NCI-H1930 (cell line): ENCODE results near the gene NXNL1.
"Not testable (repeated sequence)": the region's sequence is repeated elsewhere in the genome, so short reads cannot be mapped to it uniquely, and the experiment has no call there.

Source experiments
- DNase-seq, 2 experiments: peaks; one replicate each; lab custom pipeline; 2025; lab: John Stamatoyannopoulos, UW

The NXNL1 gene

DNA sequence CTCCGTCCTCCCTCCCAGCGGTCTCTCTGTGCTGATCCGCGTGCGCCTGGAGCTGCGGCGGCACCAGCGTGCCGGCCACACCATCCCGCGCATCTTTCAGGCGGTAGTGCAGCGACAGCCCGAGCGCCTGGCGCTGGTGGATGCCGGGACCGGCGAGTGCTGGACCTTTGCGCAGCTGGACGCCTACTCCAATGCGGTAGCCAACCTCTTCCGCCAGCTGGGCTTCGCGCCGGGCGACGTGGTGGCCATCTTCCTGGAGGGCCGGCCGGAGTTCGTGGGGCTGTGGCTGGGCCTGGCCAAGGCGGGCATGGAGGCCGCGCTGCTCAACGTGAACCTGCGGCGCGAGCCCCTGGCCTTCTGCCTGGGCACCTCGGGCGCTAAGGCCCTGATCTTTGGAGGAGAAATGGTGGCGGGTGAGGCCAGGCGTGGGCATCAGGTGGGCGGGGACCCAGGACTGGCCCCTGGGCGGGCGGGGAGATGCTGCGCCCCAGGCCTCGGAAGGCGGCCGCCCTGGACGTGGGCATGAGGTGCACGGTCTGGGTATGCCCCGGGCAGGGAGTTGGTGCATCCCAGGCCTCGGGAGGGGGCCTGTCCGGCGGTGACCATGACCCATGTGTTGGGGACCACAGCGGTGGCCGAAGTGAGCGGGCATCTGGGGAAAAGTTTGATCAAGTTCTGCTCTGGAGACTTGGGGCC is 26.0 kb upstream of the NXNL1 start:
- no peak for DNase-seq

DNA sequence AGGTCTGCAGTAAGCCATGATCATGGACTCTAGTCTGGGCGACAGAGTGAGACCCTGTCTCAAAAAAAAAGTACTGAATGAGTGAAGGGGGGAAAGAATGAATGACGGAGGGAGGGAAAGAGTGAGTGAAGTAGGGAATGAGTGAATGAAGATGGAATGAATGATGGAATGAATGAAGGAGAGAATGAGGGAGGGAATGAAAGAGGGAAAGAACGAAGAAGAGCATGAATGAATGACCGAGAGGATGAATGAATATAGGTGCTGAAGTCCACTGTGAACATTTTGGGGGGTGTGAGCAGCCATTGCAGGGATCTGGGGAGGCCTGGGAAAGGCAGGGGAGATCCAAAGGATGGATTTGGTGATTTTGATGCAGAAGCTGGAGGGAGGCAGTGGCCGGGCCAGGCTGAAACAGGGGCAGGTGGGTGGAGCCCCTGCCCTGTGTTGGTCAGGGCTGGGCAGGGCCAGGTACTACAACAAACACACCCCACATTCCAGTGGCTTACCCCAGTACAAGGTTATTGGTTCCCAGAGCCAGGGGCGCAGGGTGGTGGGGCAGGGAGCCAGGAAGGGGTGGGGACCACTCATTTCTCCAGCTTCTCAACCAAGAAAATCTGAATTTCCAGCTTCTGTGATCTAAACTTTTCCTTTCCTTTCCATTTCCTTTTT is 23.9 kb upstream of the NXNL1 start:
- no peak for DNase-seq

DNA sequence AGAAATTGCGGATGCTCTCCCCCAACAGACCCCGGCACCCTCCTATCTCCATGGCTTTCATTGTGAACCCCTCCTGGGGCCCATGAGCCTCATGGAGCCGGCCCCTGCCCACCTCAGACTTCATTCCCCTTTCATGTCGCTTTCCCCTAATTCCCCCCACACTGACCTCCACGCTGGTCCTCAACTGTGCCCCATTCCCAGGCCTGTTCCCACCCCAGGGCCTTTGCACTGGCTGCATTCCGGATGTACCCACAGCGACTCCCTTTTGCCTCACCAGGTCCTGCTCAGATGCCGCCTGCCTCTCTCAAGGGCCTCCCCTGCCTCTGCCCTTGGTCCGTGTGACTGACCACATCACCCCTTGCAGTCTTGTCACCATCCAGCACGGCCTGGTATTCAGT is 22.9 kb upstream of the NXNL1 start:
- no peak for DNase-seq

DNA sequence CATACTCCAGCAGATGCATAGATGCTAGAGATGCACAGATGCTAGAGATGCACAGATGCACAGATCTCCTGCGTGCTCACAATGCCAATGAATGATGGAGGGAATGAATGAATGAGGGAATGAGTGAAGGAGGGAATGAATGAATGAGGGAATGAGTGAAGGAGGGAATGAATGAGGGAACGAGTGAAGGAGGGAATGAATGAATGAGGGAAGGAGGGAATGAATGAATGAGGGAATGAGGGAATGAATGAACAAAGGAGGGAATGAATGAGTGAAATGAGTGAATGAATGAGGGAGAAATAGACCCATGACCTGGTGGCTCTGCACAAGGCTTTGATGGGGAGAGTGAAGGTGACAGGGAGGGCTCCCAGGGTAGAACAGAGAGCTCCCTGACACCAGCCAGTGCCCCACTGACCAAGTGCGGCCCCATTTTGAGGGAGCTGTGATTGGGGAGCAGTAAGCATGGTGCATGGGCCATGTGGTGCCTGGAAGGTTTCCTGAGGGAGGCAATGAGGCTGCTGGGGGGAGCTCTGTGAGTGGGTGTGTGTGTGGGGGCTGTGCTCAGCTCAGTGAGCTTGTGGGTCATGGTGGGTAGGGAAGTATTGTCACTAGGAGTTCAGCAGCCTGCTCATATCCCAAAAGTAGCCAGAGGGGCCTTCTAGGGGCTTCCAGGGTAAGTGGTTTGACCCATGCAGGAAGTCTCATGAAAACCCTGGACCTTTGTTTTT is 22.3 kb upstream of the NXNL1 start:
- no peak for DNase-seq

DNA sequence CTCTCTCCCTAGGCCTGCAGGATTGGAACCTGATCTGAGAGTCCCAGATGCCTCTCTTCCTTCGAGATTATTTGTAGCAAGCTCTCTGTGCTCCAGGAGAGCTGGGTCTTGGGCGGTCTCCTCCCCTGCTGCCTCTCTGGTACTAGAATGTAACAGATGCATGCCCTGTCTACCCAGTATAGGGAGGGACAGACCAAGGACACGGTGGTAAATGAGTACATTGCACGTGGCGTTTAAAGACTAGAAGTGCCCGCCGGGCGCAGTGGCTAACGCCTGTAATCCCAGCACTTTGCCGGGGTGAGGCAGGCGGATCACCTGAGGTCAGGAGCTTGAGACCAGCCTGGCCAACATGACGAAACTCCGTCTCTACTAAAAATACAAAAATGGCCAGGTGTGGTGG is 21.3 kb upstream of the NXNL1 start:
- DNase-seq, result no peak

DNA sequence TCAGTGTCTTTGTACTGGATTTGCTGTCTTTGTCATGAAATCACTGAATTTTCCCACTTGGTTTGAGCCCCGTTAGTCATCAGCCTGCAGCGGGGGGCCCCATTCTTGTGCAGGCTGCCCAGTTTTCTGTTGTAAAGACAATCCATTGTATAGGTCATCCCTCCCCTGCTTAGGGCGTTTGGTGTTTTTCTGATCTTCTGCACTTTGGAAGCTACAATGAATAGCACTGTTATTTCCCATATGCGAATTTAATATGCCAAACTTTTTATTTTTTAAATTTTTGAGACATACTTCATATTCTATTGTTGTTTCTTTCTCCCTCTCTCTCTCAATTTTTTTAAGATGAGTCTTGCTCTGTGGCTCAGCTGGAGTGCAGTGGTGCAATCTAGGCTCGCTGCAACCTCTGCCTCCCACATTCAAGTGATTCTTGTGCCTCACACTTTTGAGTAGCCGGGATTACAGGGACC is 18.6 kb upstream of the NXNL1 start:
- DNase-seq, result no peak

DNA sequence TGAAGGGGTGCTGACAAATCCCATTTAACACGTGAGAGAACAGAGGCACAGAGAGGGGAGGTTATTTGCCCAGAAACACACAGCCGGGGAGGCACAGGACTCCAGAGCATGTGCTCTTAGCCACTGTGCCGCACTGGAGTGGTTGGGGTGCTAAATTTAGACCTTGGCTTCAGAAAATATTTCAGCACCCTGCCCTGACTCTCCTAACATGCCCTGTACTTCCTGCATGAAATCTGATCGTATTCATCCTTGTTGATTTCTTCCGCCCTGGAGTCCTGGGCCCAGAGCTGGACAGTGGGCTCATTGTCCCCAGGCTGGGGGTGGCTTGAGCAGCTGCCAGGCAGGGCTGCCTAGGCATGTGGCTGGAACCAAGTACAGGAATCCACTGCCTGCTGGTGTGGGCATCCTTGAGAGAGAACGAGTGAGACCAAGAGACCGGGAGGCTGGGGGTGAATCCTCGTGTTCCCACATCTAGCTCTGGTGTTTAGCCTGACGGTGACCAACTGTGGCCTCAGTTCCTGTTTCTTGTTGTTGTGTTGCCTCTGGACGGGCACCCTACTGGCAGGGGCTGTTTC is 14.9 kb upstream of the NXNL1 start:
- no peak for DNase-seq

DNA sequence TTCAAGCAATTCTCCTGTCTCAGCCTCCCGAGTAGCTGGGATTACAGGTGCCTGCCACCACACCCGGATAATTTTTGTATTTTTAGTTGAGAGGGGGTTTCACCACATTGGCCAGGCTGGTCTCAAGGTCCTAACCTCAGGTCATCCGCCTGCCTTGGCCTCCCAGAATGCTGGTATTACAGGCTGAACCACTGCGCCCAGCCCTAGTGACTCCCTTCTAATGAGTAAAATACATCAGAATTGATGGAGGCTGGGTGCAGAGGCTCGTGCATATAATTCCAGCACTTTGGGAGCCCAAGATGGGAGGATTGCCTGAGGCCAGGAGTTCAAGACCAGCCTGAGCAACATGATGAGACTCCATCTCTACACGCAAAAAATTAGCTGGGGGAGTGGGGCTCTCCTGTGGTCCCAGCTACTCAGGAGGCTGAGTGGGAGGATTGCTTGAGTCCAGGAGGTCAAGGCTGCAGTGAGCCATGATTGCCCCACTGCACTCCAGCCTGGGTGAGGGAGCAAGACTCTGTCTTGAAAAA is 14.3 kb upstream of the NXNL1 start:
- not testable (repeated sequence) for DNase-seq

DNA sequence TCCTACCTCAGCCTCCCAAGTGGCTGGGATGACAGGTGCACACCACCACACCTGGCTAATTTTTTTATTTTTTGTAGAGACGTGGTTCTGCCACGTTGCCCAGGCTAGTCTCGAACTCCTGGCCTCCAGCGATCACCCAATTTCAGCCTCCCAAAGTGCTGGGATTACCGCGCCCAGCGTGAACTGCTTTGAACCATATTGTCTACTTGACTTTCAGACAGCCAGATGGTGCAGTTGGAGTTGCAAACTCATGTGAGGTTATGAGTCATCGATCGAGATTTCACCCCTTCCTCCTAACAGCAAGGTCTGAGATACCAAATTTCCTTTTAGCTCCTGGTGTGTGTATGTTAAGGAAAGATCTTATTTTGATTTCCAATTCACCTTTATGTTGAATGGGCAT is 12.3 kb upstream of the NXNL1 start:
- no peak for DNase-seq

DNA sequence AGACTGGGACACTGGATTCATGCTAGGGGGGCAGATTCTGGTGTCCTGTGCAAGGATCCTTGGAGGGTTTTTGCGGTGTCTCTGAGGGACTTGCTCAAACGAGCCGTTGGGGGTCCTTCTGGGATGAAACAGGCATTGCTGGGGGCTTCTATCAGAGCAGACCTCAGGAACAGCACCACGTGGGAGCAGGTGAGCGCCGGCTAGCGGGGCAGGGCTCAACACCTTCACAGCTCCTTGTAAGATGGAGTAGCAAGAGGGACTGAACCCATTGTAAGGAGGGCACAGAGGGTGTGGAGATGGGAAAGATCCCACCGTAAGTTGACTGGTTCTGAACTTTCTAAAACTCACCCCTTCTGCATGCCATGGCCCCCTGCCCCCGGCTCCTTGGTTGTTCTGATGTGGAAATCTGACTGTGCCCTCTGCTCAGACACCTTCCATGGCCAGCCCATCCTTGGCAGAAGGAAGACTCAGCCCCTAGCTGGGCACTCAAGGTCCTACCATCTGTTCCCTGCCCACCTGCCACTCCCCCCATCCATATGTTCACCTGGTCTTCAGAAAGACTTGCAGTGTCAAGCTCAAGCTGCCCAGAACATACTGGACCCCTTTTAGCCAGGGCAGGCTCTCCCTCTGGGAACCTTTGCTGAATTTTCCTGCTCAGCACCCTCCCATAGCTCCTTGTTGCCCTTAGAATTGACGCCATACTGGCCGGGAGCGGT is 10.8 kb upstream of the NXNL1 start:
- DNase-seq, result no peak

DNA sequence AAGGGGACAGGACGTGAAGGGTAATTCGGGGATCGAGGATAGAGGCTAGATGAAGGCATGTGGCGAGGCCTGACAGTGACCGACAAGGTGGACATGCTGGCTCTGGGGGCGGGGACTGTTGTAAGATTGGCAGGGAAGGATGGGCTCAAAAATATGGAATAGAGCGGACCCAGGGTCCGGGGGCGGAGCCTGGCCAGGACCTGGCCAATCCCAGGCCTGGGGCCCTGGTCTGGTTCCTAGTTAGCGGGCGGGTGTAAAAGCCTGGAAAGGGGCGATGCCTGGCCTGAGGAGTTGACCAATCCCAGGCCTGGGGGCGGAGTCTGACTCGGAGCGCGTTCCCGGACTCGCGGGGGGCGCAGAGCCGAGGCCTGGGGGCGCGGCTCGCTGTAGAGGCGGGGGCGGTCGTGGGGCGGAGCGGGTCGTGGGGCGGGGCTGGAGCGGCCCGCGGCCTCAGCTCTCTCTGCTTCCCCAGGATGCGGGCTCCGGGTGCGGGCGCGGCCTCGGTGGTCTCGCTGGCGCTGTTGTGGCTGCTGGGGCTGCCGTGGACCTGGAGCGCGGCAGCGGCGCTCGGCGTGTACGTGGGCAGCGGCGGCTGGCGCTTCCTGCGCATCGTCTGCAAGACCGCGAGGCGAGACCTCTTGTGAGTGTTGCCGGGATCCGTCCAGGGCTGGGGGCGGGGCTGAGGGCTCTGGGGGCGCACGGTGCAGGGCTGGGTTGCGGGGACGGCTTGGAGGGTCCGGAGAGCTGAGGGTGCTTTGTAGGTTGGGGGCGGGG is 9.5 kb upstream of the NXNL1 start, which contains the start of gene SLC27A1:
Gene SLC27A1 (plus strand): TSS at position 457 of the 774 bp plus-strand sequence. CDS start 17 bp downstream, at position 474.
- peak; percentile 88 to 92 for DNase-seq

DNA sequence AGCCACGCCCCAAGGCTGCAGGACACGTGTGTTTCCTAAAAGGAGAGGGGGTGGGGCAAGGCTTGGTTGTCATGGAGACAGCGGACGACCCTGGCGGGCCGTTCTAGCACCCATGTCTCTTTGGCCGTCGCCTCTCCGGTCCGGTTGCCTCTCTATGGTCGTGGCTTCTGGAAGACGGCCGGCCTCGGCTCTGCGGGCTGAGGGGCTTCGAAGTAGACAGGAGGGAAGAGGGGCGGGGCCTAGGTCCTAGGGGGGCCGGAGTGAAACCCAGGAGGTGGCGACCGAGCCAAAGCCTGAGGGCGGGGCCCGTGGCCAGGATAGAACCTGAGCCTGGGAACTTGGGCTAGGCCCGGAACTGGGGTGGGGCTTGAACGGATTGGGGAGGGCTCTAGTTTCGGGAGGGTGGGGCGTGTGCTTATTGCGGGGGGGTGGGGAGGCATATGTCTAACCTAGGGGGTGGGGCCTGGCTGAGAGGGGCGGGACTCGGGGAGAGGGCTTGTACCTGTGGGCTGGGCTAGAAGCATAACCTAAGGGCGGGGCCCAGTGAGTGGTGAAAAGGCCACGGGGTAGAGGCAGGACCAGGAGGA is 8.8 kb upstream of the NXNL1 start:
- peak; percentile 77 to 80 for DNase-seq

DNA sequence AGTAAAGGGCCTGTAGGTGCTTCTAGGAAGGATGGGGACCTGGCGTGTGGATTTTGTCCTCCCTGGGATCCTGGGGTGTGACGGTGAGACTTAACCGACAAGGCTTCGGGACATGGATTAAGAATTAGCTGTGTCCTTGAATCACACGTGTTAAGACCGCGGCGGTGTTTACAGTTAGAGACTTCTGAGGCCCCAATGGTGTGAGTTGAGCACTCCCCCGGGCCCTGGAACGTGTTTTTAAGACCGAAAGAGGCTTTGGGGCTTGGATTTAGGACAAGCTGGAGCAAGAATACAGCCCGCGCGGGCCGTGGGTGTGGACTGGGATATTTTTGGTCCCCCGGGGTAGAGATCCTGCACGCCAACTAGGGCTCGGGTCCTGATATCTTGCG is 8.4 kb upstream of the NXNL1 start:
- no peak for DNase-seq

DNA sequence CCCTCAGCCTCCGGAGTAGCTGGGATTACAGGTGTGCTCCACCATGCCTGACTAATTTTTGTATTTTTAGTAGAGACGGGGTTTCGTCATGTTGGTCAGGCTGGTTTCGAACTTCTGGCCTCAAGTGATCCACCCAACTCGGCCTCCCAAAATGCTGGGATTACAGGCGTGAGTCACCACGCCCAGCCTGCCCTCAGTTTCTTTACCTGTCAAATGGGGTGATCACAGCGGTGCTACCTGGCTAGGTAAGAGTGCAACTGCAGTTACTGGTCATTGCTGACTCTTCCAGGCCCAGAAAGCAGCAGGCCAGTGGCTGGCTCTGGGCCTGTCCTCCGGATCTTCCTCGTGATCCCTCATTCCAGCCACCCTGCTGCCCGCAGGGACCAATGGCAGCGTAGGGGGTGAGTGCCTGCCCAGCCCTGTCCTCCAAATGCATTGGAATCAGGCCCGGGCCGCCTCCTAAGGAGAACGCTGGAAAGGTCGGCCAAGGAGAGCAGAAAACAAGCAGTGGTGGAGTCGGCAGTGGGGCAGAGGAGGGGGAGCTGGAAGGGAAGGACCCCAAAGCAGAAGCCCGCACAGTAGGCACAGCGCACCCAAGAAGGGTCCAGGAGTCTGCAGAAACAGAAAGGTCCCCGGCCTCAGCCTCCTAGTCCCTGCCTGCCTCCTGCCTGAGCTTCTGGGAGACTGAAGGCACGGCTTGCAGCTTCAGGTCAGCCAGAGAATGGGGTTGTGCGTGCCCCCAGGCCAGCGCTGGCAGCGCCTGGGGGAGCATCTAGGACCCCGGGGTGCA is 7.8 kb upstream of the NXNL1 start:
- no peak for DNase-seq

DNA sequence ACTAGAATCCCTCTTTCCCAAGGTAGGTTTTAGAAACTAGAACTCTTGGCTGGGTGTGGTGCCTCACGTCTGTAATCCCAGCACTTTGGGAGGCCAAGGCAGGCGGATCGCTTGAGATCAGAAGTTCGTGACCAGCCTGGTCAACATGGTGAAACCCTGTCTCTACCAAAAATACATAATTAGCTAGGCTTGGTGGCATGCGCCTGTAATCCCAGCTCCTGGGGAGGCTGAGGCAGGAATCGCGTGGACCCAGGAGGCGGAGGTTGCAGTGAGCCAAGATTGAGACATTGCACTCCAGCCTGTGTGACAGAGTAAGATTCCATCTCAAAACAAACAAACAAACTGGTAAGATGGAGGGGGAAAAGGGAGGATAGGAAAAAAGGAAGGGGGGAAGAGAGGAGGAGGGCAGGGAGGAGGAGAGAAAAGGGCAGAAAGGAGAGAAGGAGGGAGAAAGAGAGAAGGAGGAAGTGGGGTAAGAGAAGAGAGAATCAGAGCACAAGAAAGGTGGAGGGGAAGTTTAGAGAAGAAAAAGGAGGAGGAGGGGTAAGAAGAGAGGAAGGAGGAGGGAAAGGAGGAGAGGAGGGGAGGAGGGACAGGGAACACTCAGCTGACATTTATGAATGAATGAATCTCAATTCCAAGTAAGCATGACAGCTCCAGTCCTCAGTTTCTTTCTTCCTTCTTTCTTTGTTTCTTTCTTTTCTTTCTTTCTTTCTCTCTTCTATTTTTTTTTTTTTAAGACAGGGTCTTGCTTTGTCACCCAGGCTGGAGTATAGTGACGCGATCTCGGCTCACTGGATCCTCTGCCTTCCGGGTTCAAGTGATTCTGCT is 7.0 kb upstream of the NXNL1 start:
- DNase-seq, result no peak

DNA sequence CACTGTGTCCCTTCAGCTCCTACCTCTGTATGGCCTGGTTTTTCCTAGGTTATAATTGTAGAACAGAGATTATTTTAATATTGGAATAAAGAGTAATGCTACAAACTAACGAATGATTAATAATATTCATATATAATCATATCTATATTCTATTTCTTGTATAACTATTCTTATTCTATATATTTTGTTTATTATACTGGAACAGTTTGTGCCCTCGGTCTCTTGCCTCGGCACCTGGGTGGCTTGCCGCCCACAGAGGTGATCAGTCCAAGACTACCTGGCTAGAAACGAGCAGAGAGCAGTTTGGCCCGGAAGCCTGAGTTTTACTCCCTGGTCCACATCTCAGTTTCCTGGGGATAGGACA is 5.7 kb upstream of the NXNL1 start:
- no peak for DNase-seq

DNA sequence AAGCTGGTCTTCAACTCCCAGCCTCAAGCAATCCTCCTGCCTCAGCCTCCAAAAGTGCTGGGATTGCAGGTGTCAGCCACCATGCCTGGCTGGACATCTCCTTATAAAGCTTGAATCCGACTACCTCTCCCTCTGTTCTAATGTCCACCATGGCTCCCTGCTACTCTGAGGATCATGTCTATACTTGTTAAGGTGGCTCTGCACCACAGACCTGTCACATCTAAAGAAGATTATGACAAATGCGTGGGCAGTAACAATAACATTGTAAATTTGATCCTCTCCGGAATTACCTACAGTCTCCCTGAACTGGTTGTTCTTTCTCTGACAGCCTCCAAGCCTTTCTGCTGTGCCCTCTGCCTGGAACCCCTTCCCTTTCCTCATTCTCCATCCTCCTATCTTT is 1.8 kb downstream of the NXNL1 start:
- DNase-seq, result no peak

DNA sequence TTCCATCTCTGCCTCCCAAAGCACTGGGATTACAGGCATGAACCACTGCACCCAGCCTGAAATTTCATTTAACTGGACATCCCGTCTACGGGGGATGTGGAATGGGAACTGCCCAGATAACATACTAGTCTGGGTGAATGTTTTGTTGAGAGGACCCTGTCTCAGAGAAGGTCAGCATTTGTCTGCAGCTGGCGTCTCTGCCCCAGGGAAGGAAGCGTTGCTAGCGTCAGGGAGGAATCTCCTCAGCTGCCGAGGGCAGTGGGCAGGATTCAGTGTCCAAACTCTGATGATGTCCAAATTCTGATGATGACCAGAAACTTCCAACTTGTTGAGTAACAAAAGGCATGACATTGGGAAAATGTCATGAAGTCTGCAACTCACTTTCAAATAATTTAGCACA is 3.1 kb downstream of the NXNL1 start:
- DNase-seq, result no peak

DNA sequence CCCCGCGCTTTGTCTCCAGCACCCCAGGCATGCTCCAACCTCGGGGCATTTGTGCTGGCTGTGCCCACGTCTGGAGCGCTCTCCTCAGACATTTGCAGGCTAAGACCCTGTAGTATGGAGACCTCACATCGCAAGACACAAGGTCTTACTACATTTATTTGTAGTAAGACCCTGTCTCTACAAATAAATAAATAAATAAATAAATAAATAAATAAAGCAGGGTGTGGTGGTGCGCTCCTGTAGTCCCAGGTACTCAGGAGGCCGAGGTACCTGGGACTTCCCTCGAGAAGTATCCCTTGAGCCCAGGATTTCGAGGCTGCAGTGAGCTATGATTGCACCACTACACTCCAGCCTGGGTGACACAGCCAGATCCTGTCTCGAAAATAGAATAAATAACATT is 4.6 kb downstream of the NXNL1 start:
- DNase-seq, result no peak
